Measurements from ENCODE around the gene MICAL3.

The MICAL3 gene

DNA sequence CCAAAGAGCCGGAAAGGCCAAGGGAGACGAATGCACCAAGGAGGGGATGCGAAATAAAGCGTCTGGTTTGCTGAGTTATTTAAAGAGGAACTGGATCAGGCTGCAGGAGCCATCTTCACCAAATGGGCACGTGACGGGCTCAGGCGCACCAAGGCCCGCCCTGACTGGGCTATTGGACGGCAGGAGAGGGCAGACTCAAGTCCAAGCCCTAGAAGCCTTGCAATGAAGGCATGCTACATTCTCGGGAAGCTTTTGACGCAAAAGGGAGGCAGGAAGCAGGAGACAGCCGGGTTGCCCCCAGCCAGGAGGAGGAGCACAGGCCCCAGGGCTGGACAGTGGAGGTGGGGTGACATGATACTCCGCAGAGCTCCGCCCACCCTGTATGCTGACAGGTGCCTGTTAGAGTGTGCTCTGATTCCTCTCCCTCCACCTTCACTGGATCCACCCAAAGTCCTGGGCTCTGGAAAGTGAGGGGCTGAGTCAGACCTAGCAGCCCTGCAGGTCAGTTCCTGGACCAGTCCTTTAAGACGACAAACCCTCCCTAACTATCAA lies 208.6 kb downstream of the MICAL3 start:
- no peak for DNase-seq (ENCODE audit: low read depth)

DNA sequence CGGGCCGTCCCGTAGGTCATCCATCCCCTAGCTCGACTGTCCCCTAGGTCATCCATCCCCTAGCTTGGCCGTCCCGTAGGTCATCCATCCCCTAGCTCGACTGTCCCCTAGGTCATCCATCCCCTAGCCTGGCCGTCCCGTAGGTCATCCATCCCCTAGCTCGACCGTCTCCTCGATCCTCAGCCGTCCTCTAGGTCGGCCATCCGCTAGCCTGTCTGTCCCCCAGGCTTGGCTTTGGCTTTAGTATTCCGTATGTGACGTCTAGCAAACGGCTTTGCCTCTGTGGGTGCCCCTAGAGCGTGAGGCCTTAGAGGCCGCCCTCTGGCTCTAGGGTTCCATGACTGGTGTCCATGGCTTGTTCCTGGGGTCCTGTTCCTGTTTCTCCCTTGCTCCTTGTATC lies 209.5 kb downstream of the MICAL3 start:
- no peak for DNase-seq (ENCODE audit: low read depth)

DNA sequence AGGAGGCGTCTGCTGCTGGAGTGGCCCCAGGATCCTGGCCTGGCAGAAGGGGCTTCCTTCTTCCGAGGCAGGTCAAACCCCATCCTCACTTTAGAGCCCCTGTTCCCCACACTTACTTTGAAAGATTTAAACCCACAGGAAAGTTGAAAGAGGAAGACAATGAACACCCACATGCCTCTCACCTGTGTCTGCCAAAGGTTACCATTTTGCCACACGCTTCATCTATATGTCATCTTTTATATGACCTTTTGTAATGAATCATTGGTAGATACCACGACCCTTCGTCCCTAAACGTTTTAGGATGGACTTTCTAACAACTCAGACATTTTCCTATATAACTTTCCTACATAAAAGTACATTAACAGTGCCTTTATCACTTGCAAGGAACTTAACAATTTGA lies 210.3 kb downstream of the MICAL3 start:
- DNase-seq (ENCODE audit: low read depth), result no peak

DNA sequence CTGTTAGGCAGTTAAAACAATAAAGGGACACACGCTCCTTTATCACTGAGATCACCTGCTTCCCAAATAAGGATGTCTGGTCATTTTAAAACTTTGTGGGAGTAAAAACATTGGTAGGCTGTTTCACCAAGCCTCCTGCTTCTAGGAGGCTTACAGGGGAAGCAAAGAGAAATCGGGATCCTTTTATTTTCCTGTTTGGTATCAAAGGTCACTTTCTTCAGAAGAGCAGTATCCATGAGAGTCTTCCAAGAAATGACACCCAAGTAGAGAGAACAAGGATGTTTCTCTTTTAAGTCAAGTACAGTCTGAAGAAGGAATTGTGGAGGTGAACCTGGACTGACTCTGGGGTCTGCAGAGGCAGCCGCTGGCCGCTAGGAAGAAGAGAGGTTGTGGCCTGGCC lies 213.2 kb downstream of the MICAL3 start:
- no peak for DNase-seq (ENCODE audit: low read depth)

DNA sequence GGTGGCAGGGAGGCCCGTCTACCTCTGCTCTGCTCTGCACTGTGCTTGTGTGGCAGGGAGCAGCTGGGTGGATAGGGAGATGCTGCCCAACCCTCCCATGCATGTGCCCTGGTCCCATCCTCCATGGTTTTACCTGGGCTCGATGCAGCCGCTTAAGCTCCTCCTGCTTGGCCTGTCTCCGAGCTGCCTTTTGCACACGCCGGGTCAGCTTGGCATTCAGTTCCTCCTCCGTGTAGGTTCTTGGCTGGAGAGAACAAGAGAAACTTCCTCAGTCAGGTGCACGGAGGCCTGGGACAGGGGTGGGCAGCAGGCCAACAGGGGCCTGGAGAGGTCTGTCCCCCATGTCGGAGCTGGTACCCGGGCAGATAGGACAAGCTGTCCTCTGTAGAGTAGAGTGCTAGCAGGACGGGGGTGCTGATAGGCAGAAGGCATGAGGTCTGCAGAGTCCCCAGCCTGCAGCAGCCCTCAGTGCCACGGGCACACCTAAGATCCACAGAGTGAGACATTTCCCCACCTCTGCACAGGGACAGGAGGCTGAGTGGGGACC lies 213.7 kb downstream of the MICAL3 start:
- no peak for DNase-seq (ENCODE audit: low read depth)

DNA sequence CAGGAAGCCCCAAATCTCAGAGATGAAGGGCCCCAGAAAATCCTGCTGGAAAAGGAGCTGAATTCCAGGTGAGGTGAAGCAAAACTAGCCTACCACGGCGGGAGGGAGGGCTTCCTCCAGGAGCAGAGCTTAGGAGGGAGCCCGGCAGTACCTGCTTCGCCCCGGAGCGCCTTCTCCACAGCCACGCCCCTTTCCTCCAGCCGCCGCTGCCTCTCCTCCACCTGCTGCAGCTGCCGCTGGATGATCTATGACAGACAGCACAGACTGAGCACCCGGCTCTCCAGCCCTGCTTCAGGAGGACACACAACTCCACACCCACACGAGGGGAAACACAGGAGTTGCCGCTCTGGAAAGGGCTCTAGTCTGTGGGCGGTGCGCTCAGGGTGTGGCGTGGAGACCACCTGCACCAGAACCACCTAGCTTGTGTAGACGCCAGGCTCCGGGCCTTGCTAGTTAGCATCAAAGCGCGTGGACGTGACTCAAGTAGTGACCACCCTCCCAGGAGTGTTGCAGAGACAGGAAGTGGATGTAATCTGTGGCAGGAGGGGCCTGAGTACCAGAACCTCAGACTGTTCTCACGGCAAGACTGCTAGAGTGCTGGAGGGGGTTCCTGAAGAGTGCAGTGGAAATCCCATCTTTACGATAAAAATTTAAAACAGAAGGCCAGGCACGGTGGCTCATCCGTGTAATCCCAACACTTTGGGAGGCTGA lies 215.5 kb downstream of the MICAL3 start:
- no peak for DNase-seq (ENCODE audit: low read depth)

DNA sequence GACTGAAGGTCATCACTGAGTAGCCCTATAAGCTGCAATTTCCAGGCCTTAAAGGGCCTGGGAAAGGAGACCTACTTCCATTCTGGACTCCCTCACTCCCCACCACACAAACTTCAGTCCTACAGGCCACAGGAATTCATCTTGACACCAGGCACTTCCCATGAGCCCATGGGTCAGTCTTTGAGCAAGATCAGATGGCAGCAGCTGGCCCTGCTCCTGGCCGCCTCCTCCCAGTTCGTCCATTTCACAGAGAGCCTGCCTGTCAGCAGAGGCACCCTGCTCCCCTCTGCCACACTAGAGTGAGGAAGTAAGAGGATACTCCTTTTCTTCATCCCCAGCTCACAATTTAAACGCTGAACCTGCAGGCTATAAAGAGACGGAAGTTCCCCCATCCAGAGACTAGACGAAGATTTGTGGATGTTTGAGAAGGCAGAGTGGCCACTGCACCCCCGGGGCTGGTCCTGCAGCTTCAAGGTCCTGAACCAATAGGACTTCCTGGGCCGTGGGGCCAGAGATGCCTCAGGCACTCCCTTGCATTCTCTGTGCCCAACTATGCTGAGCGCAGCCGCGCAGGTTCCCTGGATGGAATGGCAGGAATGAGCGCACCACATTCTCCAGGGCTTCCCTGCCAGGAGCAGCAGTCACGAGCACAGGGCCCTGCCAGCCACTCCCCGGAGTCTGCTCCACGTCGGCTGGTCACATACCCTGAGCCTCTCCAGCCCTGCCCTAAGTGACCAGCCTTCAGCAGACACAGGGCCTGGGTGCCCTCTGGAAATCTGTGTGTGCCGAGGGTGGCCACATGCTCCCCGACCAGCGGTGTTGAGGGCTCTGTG lies 216.6 kb downstream of the MICAL3 start:
- no peak for DNase-seq (ENCODE audit: low read depth)

DNA sequence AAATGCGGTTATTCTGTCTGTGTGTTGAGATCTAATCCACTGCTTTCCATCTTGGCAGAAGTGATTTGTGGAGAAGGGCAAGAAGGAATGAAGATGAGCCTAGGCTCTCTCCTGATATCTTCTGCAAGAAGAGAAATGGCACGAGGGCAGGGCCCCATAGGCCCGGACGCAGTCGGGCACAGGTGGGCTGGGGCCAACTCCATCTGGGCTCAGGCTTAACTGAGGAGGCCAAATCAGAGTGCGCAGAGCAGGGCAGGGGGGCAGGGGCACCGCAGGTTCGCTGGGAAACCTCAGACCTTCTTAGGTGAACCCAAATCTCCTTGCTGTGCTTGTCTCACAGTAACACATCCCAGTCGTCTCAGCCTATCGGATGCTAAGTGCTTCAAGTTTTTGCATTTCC lies 217.3 kb downstream of the MICAL3 start:
- DNase-seq (ENCODE audit: low read depth), result no peak

DNA sequence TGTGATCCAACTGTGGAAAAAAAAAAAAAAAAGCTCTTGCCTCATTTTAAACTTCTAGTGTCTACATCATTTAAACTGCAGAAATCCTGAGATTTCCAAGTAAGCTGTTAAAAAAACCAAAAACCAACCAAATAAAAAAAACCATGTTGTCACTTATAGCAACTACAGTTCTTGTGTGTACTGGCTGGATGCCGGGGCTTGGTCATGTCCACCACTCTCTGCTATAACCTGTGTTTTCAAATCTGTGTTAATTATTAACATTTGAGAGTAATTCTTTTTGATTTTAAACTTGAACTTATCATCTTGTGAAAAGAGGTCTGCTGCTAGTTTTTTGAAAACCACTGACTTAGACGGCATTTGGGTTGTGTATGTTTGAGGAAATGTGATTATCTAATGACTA lies 217.9 kb downstream of the MICAL3 start:
- no peak for DNase-seq (ENCODE audit: low read depth)

DNA sequence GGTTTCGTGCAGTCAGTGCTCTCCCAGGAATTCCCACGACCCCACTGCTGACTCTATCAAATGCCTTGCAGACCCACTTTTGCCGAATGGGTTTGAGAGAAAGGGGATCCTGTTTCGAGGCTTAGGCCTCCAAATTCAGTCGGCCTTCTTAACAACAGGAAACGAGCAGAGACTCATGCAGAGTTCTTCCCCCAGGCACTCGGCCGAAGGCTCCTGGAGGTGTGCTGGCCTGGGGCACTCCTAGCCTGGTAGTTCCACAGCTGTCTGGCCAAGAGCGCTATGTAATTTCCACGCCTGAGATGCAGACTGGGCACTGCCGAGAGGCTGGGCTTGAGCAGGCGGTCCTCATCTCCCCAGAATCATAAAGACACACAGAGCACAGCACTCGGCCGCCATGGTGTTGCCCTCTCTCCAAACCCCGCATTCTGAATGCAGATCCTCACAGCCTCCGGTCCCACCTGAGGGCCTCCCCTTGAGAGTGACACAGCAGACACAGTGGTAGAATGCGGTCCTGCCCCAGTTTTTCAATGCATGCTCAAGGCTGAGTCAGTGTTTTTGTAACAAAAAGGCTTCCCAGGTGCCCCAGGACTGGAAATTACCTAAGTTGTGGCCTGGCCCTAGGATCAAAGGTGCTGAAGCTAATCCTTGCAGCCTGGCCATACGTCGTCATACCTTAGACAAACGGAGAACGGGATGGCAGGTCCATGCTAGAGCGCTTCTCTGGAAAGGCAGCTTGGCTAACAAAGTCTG lies 219.9 kb downstream of the MICAL3 start:
- no peak for DNase-seq (ENCODE audit: low read depth)

DNA sequence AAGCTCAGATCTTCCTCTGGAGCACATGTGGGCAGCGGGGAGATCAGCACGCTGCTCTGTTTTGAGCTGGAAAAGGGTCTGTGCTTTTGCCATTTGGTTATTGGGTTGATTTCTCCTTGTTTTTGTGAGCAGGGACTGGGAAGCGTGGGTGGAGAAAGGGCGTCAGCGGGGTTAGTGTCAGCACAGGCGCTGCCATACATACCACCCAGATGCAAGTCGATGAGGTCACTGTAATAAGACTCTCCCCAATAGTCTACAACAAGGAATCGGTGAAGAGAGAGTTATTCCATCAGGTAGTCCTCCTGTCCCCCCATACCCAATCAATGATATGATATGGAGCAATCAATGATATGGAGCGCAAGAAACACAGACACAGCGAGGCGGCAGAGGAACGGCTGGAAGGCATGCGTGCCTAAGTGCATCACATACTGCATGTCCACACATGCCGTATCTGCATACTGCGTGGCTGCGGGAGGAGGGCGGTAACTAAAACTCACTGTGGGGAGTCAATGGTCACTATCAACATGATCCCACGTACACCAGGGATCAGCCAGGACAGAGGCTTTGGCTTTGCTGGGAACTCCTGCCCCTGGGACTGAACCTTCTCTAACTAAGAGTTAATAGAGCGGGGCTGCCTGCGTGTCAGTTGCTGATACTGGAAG lies 220.6 kb downstream of the MICAL3 start:
- DNase-seq (ENCODE audit: low read depth), result no peak

DNA sequence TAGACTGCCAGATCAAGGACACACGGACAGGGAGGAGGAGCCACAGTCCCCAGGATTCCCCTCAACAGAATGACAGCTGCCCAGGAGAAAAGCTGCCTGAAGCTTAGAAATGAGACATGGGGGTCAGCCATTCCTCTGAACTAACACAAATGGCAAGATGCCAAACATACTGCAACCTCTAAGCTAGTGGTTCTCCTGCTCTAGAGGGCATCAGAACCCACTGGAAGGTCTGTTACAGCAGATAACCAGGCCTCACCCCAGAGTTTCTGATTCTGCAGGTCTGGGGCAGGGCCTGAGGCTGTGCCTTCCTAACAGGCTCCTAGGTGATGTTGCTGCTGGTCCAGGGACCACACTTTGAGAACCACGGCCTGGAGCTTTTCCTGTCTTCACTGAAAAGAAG lies 221.5 kb downstream of the MICAL3 start:
- DNase-seq (ENCODE audit: low read depth), result peak; percentile 18

DNA sequence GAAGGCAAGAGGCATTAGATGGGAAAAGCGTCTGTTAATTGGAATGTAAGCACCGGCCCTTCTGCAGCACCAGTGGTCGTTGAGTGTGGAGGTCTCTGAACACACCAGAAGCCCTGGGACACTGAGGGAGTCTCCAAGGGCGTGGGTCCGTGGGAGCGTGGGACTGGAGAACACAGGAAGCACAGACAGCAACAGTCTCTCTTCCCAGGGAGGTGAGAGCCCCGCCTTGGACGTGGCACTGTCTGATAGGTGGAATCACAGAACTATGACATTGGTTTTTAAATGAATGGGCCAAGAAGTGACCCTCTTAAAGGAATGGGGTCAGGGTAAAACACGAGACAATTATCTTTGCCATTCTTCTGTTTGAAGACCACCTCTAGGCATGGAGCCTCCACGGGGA lies 221.9 kb downstream of the MICAL3 start:
- no peak for DNase-seq (ENCODE audit: low read depth)

DNA sequence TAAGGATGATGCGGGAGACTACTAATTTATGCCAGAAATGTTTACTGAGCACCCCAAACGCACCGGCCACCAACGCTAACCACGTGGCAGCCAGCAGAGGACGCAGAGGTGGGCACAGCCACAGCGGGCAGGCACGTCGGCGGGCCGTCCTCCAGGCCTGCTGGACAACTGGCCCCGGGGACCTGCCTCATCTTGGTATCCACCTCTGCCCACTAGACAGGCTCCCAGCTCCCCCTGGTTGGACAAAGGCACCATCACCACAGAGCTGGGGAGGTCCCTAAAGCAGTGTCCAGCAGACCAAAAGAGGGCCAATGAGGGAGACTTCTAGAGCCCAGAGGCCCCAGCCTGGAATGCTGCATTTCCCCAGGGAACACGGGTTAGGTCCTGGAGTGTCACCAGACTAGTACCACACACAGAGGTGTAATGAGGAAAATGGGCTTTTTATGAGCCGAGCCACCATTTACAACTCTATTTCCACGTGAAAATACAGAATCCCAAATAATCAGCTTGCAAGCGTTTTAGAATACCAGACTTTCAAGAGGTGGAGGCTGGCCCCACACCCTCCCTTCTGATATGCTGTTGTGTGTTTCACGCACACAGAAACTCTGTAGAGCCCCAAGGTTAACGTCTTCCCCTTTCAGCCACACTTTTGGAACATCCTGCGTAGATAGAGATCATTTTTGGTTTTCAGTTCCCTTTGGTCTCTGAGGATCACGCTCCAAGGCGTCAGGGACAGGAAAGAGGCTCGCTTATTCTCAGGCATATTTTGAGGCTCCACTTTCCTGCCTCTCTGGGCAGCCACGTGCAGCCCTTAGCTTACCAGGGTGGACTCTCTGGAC lies 226.4 kb downstream of the MICAL3 start:
- DNase-seq (ENCODE audit: low read depth), result no peak

DNA sequence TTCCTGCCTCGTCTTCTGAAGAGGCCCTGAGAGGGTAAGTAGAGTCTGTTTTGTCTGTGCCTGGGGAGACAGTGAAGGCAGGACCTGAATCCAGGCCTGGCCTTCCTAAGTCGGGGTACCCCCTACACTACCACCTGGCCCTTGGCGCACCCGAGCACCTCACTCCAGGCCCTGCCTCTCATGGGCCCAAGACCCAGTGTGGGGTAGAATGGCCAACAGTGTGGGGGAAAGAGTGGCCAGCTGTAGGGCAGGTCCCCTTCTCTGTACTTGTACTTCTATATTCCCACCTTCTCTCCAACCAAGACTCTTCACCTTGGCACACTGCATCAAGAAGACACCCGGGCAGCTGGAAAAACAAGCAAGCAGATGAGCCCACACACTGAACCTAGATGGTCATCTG lies 227.7 kb downstream of the MICAL3 start:
- no peak for DNase-seq (ENCODE audit: low read depth)

DNA sequence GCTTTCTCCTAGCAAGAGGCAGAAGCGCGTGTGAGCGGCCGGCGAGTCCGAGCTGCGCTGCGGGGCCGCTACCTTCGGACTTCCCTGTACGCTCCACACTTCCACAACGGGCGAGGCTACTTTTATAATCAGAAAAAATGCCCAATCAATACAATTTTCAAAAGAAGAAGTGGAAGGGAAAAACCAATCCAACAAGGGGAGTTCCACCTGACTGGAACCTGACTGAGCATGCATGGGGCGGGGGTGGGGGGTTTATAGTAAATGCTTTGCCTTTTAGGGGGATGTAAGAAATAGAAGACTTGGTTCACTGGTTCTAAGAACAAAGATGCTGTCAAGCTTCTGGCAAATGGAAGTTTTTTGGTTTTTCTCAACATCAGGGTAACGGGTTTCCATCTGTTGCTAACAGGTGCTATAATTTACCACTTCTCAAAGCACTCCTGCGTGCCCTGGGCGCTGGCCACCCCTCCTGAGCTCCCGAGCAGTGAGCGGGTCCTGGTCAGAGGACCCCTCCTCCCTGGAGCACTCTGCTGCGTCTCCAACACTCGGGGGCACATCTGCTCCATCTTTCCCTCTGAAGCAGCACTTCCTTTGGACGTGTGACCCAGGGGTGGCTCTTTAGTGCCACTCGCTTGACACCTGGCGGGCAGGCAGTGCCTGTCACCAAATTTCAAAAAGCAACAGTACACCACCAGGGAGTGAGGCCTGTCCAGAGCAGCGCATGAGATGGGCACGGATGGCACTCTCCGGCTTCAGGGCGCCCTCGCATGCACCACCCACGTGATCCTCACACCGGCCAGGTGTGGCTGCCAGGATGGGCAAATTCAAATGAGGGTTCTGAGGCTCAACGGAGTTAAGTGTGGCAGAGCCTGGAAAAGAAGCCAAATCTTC lies 228.5 kb downstream of the MICAL3 start:
- DNase-seq (ENCODE audit: low read depth), result no peak

DNA sequence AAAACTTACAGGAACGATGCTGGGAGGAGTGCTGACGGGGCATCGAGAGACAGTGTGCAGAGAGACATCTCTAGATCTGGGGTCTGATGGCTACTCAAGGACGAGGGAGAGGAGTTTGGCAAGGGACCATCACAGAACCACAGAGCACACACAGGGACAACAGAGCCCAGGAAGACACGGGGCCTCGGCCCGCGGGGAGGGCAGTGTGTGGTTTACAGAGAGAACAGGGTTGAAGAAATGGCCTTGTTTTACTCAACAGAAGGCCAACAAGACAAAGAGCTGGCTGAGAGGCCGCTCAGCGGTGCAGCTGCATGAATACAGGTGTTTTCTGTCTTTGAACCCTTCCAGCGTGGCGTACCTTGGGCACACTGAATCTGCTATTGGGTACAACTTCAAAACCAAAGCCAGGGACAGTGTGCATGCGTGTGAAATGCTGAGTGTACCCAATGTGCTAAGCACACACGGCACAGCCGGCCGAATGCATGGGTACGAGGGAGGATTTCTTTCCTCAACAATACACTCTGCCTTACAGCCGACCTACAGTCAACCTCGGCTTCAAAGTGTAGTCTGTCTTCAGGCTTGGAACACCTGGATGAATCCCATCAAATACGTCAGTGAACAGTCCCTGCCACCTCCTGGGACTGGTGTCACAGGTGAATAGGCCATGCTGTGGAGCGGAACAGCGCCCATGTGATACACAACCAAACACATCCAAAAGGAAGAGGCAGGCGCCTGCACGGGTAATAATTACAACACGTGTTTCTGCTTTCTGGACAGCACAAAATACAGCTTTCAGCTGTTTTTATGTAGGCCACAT lies 229.4 kb downstream of the MICAL3 start:
- DNase-seq (ENCODE audit: low read depth), result no peak

DNA sequence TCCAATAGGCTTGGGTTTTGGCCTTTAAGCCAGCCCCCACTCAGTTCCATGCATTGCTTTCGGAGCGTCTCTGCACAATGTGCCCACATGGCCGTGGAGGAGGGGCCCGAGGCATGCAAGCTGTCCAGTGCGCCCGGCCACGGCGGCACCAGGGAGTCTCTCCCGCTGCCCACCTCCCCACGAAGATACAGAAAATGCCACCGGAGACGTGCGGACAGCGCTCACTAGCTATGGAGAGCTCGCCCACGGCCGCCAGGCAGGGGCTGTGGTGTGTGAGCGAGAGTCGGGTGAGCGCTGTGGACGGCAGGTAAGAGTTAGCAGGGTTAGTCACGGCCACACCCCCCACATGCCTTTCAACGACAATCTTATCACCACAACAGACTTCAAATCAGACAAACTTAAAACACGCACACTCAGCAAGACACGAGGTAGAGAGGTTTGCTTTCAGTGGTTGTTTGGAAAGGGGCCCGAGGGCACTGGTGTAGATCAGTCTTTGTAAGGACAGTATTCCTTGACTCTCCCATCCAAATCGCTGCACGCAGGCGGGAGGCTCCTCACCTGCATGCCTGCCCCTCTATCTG lies 231.4 kb downstream of the MICAL3 start:
- DNase-seq (ENCODE audit: low read depth), result no peak

DNA sequence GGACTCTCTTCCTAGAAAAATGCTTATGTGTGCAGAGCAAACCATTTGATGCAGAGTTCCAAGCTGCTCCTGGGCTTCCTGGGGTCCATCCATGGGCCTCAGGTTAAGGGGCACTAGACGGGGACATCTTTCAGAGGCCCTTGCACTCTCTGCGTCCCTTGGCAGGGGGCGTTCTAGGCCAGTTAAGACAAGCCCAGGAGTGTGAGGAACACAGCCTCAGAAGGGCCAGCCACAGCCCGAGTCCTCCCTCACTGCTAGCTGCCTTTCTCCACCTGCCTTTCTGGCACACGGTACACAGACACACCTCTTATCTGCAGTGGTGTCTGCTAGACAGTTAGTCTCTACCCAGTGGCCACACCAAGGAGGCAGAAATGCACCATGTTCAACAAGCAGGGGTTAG lies 232.1 kb downstream of the MICAL3 start:
- DNase-seq (ENCODE audit: low read depth), result no peak

Measured in ELR (cell line).